K562 (cell line): ENCODE results near the gene ACO2.

ENCODE experiments used
- JUNB ChIP-seq: fragments of 450-650 bp; formaldehyde crosslinking; conservative IDR thresholded peaks from 2 replicates; pipeline ENCODE4 v1.4.0; 2020; ENCODE audit warnings: mild to moderate bottlenecking
- PHF20 ChIP-seq: fragments of 450-650 bp; IDR thresholded peaks from 2 replicates; pipeline ENCODE4 v1.6.1; 2018; ENCODE audit not compliant: partially characterized antibody
- ZKSCAN8 ChIP-seq: fragments of 200-800 bp; sonication (Bioruptor generic); IDR thresholded peaks from 2 replicates; pipeline ENCODE4 v1.6.1; 2016; ENCODE audit warnings: missing genetic modification characterization, missing compliant biosample characterization
- ZNF699 ChIP-seq: fragments of 250-450 bp; sonication (Bioruptor Pico); IDR thresholded peaks from 2 replicates; pipeline ENCODE4 v1.8.0; 2021; ENCODE audit warnings: mild to moderate bottlenecking, moderate library complexity; ENCODE audit not compliant: insufficient replicate concordance
- ZNF780A ChIP-seq: fragments of 250-450 bp; sonication (Bioruptor Pico); IDR thresholded peaks from 2 replicates; pipeline ENCODE4 v1.5.0; 2021; ENCODE audit warnings: mild to moderate bottlenecking
- TF ChIP-seq, protein P1 (sequence below), 3 experiments: IDR thresholded peaks in 2 of 3; conservative IDR thresholded peaks in 1 of 3; 2 replicates each; pipeline ENCODE4 v1.5.1; 2011 to 2012; ENCODE audit warnings: low read length in 3 of 3, mild to moderate bottlenecking in 3 of 3, control low read depth in 2 of 3, improper control_type of control experiment in 1 of 3, inconsistent platforms in 1 of 3, low read depth in 1 of 3, mixed read lengths in 1 of 3, moderate library complexity in 1 of 3; ENCODE audit not compliant: insufficient read depth in 2 of 3
- TF ChIP-seq, protein P2 (sequence below): sonication (generic); formaldehyde crosslinking; IDR thresholded peaks from 2 replicates; pipeline ENCODE4 v1.9.0; 2022; ENCODE audit warnings: mild to moderate bottlenecking, missing genetic modification reagents
- TF ChIP-seq, protein P3 (sequence below): sonication (generic); formaldehyde crosslinking; IDR thresholded peaks from 2 replicates; pipeline ENCODE4 v1.8.0; 2022; ENCODE audit warnings: missing genetic modification reagents, mild to moderate bottlenecking, borderline replicate concordance

DNA sequence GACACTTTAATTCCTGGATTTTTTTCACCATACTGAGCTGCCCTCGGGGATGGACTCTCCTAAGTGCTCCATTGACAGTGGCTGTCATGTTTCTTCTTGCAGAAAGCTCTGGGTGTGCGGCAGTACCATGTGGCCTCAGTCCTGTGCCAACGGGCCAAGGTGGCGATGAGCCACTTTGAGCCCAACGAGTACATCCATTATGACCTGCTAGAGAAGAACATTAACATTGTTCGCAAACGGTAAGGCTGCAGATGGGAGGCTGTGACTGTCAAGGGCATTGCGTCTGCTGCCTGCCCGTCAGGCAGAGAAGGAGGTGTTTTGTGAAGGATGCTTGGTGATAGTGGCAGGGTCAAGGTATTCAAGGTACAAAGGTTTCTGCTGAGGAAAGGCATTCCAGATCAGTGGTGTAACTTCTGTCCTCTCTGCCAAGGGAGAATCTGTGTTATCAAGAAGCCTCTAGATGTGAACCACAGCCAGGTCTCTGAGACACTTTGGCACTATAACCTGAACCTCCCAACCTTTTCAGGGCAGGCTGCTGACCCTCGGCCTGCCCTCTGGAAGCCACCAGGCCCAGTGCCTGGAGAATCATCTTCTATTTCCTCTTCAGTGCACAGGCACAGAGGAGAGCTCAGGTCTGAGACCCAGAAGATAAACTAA lies 30.8 kb downstream of the ACO2 start:
- TF ChIP-seq PHF20 (no peak), JUNB (CRISPR knock-in tag) (no peak), ZNF780A (CRISPR knock-in tag) (no peak), ZNF699 (CRISPR knock-in tag) (no peak), ZKSCAN8 (CRISPR knock-in tag) (no peak)
- TF ChIP-seq, protein P1, sequence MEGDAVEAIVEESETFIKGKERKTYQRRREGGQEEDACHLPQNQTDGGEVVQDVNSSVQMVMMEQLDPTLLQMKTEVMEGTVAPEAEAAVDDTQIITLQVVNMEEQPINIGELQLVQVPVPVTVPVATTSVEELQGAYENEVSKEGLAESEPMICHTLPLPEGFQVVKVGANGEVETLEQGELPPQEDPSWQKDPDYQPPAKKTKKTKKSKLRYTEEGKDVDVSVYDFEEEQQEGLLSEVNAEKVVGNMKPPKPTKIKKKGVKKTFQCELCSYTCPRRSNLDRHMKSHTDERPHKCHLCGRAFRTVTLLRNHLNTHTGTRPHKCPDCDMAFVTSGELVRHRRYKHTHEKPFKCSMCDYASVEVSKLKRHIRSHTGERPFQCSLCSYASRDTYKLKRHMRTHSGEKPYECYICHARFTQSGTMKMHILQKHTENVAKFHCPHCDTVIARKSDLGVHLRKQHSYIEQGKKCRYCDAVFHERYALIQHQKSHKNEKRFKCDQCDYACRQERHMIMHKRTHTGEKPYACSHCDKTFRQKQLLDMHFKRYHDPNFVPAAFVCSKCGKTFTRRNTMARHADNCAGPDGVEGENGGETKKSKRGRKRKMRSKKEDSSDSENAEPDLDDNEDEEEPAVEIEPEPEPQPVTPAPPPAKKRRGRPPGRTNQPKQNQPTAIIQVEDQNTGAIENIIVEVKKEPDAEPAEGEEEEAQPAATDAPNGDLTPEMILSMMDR (IDR thresholded peaks at IDR 0.05 in 2 of 3, conservative IDR thresholded peaks at IDR 0.05 in 1 of 3; ENCODE audit: insufficient read depth in 2 of 3, low read depth in 1 of 3, low read length in 3 of 3) = no peak
- TF ChIP-seq, protein P2, sequence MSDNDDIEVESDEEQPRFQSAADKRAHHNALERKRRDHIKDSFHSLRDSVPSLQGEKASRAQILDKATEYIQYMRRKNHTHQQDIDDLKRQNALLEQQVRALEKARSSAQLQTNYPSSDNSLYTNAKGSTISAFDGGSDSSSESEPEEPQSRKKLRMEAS (CRISPR knock-in tag) = no peak
- TF ChIP-seq, protein P3, sequence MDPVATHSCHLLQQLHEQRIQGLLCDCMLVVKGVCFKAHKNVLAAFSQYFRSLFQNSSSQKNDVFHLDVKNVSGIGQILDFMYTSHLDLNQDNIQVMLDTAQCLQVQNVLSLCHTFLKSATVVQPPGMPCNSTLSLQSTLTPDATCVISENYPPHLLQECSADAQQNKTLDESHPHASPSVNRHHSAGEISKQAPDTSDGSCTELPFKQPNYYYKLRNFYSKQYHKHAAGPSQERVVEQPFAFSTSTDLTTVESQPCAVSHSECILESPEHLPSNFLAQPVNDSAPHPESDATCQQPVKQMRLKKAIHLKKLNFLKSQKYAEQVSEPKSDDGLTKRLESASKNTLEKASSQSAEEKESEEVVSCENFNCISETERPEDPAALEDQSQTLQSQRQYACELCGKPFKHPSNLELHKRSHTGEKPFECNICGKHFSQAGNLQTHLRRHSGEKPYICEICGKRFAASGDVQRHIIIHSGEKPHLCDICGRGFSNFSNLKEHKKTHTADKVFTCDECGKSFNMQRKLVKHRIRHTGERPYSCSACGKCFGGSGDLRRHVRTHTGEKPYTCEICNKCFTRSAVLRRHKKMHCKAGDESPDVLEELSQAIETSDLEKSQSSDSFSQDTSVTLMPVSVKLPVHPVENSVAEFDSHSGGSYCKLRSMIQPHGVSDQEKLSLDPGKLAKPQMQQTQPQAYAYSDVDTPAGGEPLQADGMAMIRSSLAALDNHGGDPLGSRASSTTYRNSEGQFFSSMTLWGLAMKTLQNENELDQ = no peak
